ENCODE data around the gene FAM53B. TPM values are rescaled to one million over a fixed set of nuclear protein-coding genes. Genes with fewer than 3 reads are reported as not detected.

The FAM53B gene
- total RNA-seq, 4 donors from 2014 or later, result 41.0 to 110 (median 50.0) TPM

DNA sequence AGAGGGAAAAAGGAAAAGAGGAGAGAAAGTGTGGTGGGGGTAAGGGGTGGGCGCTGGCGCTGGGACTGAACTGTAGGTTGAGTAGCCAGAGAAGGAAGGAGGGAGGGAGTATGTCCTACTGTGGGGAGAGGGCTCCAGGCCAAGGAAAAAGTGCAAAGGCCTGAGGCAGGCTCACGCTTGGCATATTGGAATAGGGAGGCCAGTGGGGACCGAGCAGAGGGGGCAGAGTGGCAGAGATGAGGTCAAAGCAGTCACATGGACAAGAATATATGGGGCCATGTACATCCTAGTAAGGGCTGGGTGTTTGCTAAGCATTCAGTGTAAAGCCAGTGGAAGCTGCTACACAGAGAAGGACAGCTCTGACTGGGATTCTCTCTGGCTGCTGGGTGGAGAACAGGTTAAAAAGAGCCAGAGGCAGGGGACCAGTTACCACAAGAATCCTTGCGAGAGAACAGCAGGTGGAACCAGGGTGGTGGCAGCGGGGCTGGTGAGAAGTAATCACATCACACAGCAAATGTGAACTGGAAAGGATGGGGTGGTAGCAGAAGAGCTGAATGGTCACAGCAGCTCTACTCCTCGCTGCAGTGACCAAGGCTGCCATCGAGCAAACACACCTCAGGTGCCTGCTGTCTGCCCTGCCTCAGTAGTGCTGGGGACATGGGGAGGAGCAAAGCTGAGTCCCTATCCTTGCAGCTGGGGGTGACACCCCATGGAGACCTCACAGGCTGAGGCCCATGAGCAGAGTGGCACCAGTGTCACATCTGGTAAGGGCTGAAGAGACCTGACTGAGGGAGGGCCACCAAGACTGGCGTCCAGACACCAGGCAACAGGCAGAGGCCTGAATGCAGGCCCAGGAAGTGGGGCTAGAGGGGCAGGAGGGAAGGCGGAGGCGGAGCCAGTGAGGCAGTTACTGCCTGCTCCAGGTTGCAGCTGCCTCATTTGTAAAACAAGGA, 39.5 kb downstream of the FAM53B start:
- Histone ChIP-seq H3K9me3 (no peaks in the 10 kb centered on the region), H3K4me3 (no peak overlapping the region), H3K4me1 (peaks cover 73 to 94% (median 85%) of the 10 kb centered on the region in 4 donors), H3K27me3 (no peaks in the 10 kb centered on the region), H3K27ac (peak overlapping the region; percentile 70 to 82 (median 79)), H3K36me3 (no peaks in the 10 kb centered on the region)
- intact Hi-C loops (cut with DNase I; ENCODE audit: low total_unique reads) (no loop called here), in situ Hi-C loops (cut with MboI; ENCODE audit: low pct_ligation_motif_present in 1 of 4, low pct_unique_long_range_greater_than_20kb in 1 of 4, low sequenced_read_pairs in 3 of 4) (no loop called here)
- 91 to 93% methylated on average over 3 to 11 of the region's 11 CpGs for WGBS, 2 donors (ENCODE audit: low coverage in 1 of 2)
- DNase-seq, result no peak
- no peak for TF ChIP-seq EP300 (IDR thresholded peaks at IDR 0.05; ENCODE audit: low read depth)

DNA sequence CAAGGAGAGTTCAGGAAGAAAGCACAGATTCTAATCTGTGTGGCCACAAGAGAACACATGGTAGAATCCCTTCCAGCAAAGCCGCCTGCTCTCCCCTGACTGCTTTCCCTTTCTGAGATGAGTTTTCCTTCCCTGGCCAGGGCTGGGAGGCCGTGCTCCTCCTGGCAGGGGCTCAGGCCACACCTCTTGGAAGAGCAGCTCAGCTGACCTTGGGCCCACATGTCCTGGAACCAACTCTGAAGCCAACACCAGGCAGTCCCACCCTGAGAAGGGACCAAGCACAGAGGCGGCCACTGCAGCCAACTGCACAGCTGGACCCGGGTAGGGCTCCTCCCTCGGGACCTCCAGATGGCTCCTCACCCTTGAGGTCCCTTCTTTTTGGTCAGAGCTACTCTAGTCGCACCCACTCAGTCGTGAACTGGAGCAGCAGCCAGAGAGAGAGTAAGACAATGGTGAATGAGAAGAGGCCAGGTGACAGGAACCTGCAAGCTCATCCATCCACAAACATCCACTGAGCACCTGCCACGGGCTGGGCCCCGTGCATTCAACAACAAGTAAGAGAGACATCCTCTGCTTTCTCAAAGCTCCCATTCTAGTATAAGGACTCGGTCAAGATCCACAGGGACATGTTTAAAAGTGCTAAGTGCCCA, 40.3 kb downstream of the FAM53B start:
- intact Hi-C loops (cut with DNase I; ENCODE audit: low total_unique reads), result no loop called here
- H3K36me3 ChIP-seq, result no peaks in the 10 kb centered on the region
- H3K27ac ChIP-seq, result peak overlapping the region; percentile 70 to 82 (median 79)
- TF ChIP-seq, protein P1, sequence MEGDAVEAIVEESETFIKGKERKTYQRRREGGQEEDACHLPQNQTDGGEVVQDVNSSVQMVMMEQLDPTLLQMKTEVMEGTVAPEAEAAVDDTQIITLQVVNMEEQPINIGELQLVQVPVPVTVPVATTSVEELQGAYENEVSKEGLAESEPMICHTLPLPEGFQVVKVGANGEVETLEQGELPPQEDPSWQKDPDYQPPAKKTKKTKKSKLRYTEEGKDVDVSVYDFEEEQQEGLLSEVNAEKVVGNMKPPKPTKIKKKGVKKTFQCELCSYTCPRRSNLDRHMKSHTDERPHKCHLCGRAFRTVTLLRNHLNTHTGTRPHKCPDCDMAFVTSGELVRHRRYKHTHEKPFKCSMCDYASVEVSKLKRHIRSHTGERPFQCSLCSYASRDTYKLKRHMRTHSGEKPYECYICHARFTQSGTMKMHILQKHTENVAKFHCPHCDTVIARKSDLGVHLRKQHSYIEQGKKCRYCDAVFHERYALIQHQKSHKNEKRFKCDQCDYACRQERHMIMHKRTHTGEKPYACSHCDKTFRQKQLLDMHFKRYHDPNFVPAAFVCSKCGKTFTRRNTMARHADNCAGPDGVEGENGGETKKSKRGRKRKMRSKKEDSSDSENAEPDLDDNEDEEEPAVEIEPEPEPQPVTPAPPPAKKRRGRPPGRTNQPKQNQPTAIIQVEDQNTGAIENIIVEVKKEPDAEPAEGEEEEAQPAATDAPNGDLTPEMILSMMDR (IDR thresholded peaks at IDR 0.05), result no peak
- TF ChIP-seq POLR2AphosphoS5 (IDR thresholded peaks at IDR 0.05) (peak in 1 of 3 donors; percentile 8), POLR2A (IDR thresholded peaks at IDR 0.05) (no peak)
- DNase-seq, result no peak
- no peaks in the 10 kb centered on the region for H3K27me3 ChIP-seq
- peaks cover 65 to 90% (median 77%) of the 10 kb centered on the region in 4 donors for H3K4me1 ChIP-seq
- WGBS, 2 donors (ENCODE audit: low coverage in 1 of 2), result 72% methylated on average over 10 of the region's 10 CpGs; no CpG with 5 or more reads in 1 of the 2 donors
- in situ Hi-C loops (cut with MboI; ENCODE audit: low pct_ligation_motif_present in 1 of 4, low pct_unique_long_range_greater_than_20kb in 1 of 4, low sequenced_read_pairs in 3 of 4), result no loop called here
- no peaks in the 10 kb centered on the region for H3K9me3 ChIP-seq
- no peak overlapping the region for H3K4me3 ChIP-seq

DNA sequence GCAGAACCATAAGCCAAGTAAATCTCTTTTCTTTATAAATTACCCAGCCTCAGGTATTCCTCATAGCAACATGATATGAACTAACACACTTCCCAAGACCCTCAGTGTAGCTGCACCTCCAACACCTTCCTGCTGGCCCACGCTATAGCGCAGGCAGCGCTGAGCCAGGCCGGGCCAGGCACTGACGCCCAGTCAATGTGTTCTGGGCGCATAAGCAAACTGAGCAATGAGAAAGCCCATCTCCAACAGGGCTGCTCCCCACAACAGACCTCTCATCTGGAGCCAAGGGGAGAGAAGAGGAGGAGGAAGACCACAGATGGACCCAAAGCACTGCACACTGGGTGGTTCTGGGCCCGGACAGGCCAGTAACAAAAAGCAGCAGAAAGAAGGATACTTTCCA, 40.8 kb downstream of the FAM53B start:
- no peak for DNase-seq
- intact Hi-C loops (cut with DNase I; ENCODE audit: low total_unique reads) (no loop called here), in situ Hi-C loops (cut with MboI; ENCODE audit: low pct_ligation_motif_present in 1 of 4, low pct_unique_long_range_greater_than_20kb in 1 of 4, low sequenced_read_pairs in 3 of 4) (no loop called here)

DNA sequence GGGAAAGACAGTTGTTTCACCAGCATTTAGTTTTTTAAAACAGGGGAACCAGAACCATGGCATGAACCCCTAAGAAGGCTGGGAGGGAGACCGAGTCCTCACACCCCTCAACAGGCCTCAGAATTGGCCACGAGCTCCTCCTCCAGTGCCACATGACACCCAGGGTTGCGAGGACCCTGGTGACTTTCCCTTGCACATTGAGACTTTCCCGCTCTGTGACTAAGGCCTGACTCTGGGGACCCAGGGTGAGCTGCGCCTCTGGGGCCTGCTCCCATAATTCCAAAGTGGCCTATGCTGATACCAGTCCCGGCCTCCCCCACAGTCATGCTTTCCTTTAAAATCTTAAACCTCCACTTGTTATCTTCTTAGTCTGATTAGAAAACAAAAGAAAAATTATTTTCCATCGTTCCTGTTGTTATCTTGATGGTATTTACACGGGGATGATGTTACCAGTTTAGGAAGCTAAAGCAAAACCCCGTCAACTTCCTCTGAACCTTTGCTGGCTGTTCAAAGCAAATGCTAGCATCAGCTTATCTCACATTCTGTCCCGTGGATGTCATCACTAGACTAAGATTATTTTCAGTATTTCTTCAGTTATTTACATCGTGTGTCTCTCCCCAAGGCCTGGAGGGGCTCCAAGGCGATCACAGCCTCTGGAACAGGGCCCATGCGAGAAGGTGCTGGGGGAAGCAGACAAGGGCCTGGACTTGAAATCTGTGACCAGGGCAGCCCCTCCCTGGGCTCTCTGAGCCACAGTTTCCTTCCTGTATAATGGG, 42.1 kb downstream of the FAM53B start:
- H3K9me3 ChIP-seq, result no peaks in the 10 kb centered on the region
- WGBS, 2 donors (ENCODE audit: low coverage in 1 of 2), result 45 to 64% methylated on average over 4 to 13 of the region's 13 CpGs
- in situ Hi-C loops (cut with MboI; ENCODE audit: low pct_ligation_motif_present in 1 of 4, low pct_unique_long_range_greater_than_20kb in 1 of 4, low sequenced_read_pairs in 3 of 4) (no loop called here), intact Hi-C loops (cut with DNase I; ENCODE audit: low total_unique reads) (no loop called here)
- DNase-seq, result peak; percentile 44
- H3K27ac ChIP-seq, result peak overlapping the region; percentile 70 to 82 (median 79)
- H3K4me3 ChIP-seq, result no peak overlapping the region
- no peak for TF ChIP-seq EP300 (IDR thresholded peaks at IDR 0.05; ENCODE audit: low read depth)
- TF ChIP-seq POLR2A (IDR thresholded peaks at IDR 0.05), result no peak
- TF ChIP-seq, protein P1 (IDR thresholded peaks at IDR 0.05), result no peak
- no peak for TF ChIP-seq POLR2AphosphoS5 (IDR thresholded peaks at IDR 0.05)
- H3K27me3 ChIP-seq, result no peaks in the 10 kb centered on the region
- peaks cover 47 to 88% (median 61%) of the 10 kb centered on the region in 4 donors for H3K4me1 ChIP-seq
- no peaks in the 10 kb centered on the region for H3K36me3 ChIP-seq

More for the DNA sequence above, 40.8 kb downstream of the FAM53B start:
- no peak overlapping the region for H3K4me3 ChIP-seq
- H3K27me3 ChIP-seq, result no peaks in the 10 kb centered on the region
- no peaks in the 10 kb centered on the region for H3K9me3 ChIP-seq
- H3K27ac ChIP-seq, result peak overlapping the region; percentile 70 to 82 (median 79)
- no peaks in the 10 kb centered on the region for H3K36me3 ChIP-seq
- 87% methylated on average over 7 of the region's 7 CpGs; no CpG with 5 or more reads in 1 of the 2 donors for WGBS, 2 donors (ENCODE audit: low coverage in 1 of 2)
- peaks cover 60 to 90% (median 72%) of the 10 kb centered on the region in 4 donors for H3K4me1 ChIP-seq
- TF ChIP-seq POLR2AphosphoS5 (IDR thresholded peaks at IDR 0.05), result no peak
- no peak for TF ChIP-seq POLR2A (IDR thresholded peaks at IDR 0.05)
- no peak for TF ChIP-seq EP300 (IDR thresholded peaks at IDR 0.05; ENCODE audit: low read depth)
- TF ChIP-seq, protein P1 (IDR thresholded peaks at IDR 0.05), result no peak
